CD4-positive, alpha-beta T cell treated with Interleukin-17A for 1 hour (primary cell): ENCODE measurements around the gene KCNC3.

Source experiments
- DNase-seq: peaks from one replicate; pipeline ENCODE4 v3.0.0-alpha.2; 2020

The KCNC3 gene

GRCh38 chr19:50327013-50327412 is 2.2 kb downstream of the KCNC3 start:
- no peak for DNase-seq

DNA sequence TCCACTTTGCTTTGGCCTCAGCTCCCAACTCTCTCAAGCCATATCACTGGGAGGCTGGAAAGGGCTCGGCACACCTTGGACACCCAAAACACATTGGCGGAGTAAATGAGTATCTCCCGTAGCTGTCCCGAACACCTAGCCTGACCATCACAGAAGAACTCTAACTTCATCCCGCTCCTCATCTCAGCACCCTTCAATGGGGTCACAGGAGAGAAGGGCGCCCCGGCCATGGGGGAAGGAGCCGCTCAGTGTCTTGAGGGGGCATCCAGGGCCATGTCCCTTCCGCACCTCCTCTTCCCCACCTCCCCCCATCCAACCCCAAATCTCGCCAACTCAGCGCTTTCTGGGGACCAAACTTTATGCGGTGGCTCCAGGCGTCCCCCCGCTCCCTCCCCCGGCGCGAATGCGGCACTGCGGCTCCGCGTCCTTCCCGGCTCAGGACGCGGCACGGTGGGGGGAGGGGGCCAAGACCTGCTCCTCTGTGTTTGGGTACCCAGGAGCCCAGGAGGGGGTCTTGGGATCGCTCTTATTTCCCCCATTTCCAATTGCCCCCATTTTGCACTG is 3.0 kb downstream of the KCNC3 start:
- no peak for DNase-seq

- DNase-seq = peak; percentile 68
Measured at GRCh38 chr19:50325310-50326100, 3.7 kb downstream of the KCNC3 start.

DNA sequence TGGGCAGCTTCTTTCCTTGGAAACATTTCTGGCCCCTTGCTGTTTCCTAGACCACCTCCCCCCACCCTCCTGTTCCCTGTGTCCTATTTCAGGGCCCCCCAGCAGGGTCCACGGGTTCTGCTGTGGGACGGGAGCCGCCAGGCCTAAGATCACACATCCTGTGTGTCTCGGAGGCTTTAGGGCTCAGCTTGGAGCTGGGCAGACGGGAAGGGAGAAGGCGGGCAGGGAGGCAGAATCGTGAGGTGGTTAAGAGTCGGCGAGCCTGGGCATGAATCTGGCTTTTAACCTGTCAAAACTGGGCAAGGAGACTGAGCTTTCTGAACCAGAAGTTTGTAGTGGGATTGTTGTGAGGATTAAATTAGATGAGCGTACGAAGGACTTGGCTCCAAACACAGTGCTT is 4.8 kb downstream of the KCNC3 start:
- no peak for DNase-seq

- no peak for DNase-seq
Measured at GRCh38 chr19:50323782-50324133, 5.4 kb downstream of the KCNC3 start.

- no peak for DNase-seq
Measured at GRCh38 chr19:50322931-50323781, 6.0 kb downstream of the KCNC3 start.

DNA sequence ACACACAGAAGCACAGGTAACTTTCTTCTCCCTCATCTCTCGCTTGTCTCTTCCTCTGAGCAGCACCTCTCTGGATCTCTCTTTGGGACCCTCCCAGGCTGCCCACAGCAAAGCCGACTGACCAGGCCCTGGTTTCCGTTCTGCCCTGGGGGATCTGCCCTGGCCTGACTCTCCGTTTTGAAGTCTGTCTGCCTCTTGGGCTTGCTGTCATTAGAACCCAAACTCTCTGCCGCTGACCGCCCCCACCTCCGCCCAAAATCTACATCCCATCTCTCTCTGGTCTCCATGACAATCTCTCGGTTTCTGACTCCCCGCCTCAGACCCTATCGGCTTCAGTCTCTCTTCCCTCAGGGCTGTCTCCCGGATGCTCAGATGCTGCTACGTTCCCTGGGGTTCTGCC is 6.9 kb downstream of the KCNC3 start:
- no peak for DNase-seq

GRCh38 chr19:50321831-50322230 is 7.3 kb downstream of the KCNC3 start:
- DNase-seq = no peak

- DNase-seq = no peak
Measured at GRCh38 chr19:50320596-50320995, 8.6 kb downstream of the KCNC3 start.

DNA sequence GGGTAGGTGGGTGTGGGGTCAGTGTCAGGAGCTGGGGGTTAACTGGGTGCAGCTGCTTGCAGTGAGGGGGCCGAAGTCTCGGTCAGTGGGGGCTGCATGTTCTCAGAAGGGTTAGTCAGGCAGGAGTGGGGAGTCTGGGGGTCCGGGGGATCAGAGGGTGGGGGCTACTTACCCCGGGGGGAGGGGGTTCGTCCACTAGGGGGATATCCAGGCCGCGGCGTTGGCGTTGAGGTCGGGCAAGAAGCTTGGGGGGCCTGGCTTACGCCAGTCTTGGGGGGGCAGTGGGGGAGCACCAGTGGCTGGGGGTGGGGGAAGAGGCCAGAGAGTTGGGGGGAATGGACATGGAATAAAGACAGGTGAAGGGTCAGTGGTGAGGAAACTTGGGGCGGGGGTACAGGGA is 9.1 kb downstream of the KCNC3 start:
- DNase-seq = no peak

DNA sequence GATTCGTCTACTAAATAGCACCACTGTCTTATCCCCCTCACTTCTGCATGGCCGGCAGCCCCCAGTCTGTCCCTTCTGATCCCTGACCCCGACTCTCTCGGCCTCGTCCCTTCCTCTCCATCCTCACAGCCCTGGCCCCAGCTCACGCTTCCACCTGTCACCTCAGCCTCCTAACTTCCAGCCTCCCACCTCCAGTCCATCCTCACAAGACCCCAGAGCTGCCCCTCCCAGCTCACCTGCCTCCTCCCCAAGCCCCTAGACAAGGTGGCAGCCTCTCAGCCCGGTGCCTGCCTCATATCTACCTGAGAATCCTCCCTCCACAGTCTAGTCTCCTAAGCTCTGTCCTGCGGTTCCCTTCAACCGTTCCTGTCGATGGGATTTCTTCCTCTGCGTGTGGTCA is 10.0 kb downstream of the KCNC3 start:
- DNase-seq = no peak

DNA sequence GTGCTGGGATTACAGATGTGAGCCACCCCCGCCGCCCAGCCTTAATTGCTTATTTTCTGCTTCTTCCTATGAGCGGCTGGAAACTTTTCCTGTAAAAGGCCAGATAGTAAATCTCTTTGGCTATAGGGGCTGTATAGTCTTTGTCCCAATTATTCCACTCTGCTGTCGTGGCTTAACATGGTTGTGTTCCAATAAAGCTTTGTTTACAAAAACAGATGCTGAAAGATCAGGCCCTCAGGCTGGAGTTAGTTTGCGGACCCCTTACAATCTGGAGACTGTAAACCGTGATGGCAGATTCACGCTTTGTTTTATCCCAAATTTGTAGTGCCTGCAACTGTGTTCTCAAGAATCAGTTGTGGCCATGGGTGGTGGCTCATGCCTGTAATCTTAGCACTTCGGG is 10.7 kb downstream of the KCNC3 start:
- DNase-seq = no peak

GRCh38 chr19:50317115-50317514 is 12.1 kb downstream of the KCNC3 start:
- no peak for DNase-seq

DNA sequence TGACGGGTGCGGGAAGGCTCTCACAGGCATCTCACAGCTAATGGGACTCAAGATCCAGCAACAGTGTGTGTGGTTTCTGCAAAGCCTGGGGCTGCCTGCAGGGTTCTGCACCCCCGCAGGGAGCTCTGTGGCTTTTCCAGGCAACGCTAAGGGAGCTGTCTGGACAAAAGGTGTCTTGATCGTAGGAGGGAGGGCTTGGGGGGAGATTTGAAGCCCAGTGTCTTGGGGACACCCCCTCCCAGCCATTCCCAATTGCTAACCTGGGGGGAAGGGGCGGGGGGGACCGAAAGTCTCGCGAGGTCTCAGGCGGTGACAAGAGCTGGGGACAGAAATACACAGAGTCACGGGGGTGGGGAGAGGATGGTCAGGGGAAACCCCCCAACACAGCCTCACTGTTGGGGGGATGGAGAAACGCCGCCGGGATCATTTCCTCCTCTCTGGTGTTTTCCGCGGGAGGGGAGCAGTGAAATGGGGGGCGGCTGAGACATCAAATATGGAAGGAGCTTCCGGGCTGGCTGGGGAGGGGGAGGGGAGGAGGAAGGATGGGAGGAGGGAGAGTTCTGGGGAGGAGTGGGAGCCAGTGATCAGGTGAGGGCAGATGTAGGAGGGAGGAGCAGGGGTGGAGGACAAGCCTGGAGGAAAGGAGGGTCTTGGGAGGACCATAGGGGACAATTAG is 13.3 kb downstream of the KCNC3 start:
- peak; percentile 17 for DNase-seq

GRCh38 chr19:50314724-50315708 is 14.2 kb downstream of the KCNC3 start:
- no peak for DNase-seq

- no peak for DNase-seq
Measured at GRCh38 chr19:50313812-50314536, 15.2 kb downstream of the KCNC3 start.

DNA sequence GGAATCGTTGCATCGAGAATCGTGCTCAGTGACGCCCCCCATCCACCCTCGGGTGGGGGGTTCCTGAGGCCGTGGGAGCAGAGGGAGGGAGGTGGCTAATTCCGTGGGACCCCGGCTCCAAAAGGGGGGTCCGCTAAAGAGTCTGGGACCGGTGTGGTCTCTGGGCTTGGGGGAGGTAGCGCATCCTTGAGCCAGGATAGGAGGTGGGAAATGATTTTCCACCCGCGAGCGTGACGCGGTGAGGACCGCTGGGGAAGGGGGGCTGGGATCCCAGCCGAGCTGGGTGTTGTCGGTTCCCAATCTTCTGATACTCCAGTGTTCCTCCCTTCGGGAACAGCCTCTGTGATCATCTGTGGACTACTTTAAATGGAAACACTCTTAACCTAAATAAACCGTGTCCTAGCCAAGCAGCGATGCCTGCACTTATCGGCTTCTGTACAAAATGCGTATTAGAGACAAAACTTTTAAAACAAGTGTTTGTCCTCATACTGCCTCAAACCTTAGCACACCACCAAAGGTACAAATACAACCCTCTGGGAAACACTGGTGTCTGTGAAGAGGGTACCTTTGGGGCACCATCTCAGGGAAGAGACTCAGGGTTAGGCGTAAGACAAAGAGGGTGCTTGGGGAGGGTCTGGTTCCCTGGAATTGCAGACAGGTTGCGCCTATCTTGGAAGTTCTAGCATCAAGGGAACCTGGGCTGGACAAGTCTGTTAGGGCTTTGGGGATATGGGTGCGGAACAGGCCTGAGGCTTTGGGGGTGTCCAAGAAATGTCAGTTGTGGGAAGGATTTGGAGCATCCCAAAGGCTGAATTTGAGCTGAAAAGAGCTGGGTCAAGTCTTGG is 16.0 kb downstream of the KCNC3 start:
- no peak for DNase-seq

DNA sequence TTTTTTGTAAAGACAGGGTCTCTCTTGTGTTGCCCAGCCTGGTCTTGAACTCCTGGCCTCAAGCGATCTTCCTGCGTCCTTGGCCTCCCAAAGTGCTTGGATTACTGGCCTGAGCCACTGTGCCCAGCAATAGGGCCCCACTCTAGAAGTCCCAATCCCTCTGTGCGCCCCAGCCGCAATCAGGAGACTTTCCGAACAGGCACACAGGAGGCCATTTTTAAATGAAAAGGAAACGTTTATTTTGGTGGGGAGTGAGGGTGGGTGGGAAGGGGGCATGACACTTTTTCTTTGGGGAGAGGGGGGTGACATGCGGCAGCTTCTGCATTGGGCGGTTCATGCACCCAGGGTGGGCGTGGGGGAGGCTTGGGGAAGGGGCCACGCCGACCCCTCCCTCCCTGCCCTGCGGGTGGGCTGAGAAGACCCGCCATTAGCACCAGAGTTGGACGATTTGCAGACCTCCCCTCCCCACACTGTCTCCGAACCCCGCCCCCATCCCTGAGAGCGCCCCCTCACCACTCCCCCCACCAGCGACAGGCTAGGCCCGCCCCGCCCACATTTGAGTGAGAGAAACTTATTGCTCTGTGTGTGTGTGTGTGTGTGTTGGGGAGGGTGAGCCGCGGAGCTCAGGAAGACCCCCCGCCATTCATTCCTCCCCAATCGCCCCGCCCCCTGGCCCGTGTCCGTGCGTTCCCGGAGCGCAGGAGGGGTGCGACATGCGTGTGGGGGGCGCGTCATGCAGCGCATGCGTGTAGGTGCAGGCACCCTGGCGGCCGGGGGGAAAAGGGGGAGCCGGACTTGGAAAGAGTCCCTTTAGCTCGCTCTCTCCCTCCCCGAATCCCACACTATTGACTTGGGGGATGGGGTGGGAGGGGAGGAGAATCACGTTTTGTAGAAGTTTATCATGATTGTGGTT is 17.2 kb downstream of the KCNC3 start:
- no peak for DNase-seq

DNA sequence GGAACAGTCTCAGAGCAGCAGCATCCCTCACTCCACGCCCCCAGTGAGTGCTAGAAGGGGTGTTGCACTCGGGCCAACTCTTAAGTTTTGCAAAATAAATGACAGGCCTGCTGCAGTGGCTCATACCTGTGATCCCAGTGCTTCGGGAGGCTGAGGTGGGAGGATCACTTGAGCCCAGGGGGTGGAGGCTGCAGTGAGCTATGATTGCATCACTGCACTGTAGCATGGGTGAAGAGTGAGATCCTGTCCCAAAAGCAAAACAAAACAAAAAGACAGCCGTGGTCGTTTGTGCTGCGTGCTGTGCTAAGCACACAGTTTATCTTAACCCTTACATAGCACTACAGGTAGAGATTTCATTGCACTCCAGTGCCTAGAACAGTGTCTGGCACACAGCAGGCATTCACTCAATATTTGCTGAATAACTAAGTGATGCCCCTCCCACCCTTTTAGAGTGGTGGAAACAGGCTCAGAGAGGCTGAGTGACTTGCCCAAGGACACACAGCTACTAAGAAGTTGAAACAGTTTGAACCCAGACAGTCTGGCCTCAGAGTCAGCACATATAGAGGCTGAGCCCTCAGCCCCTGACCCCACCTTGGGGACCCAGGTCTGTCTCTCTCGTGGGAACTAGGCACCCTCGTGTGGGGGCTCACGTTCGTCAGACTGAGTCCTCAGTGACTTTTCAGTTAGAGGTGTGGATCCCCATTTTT is 18.3 kb downstream of the KCNC3 start:
- no peak for DNase-seq
